GM19099 (cell line): ENCODE results near the gene ADARB1.

Source experiments
- POLR2A ChIP-seq: IDR thresholded peaks from 3 replicates; pipeline ENCODE4 v1.6.1; 2011; ENCODE audit warnings: low read depth; ENCODE audit not compliant: insufficient read length; ENCODE audit errors: extremely low read depth

Gene ADARB1

DNA sequence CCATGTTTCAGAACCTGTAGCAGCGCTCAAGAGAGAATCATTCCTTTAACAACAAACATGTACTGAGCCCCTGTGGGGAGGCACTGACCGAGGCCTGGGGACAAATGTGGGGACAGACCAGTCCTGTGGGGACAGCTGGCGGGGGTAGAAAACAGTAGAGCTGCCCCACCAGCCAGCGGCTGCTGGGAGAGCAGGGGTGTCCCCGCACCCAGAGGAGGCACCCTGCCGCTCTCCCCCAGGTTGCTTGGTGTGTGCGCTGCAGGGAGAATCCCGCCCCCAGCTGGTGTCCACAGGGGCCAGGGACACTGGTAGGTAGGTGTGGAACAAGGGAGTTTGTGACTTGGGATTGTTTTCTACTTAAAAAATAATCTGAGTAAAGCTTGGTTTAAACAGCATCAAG is 62.1 kb downstream of the ADARB1 start:
- TF ChIP-seq POLR2A = no peak

DNA sequence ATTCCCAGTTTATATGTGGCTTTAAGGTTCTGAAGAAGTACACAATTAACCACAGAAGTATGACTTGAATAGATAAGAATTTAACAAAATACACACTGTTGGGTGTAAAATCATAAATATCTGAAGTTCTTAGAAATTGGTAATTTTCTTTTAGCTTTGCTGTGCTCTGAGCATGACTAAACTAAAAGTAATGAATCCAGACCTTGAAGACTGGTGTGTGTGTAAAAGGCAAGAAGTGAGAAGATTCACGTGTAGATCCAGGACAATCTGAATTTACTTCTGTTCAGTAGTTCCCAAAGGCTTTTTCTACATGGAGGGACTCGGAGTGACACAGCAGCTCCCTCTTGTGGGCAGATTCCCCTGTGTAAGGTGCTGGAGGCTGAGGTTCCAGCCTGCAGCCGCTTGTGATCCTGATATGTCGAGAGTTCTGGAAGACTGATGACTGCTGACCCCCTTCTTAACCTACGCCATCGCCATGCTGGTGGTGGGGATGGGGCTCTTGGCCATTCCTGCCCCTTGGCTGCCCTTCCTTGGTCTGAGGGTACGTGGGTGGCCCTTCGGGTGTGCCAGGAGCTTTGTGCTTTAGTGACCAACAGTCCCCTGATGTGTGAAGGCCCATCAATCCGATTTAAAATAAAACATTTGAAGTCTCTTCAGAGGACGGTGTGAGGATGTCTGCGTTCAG is 62.7 kb downstream of the ADARB1 start:
- TF ChIP-seq POLR2A = no peak

- TF ChIP-seq POLR2A = no peak
Observed at GRCh38 chr21:45137612-45137937, 63.2 kb downstream of the ADARB1 start.

GRCh38 chr21:45138199-45139002 is 64.0 kb downstream of the ADARB1 start:
- no peak for TF ChIP-seq POLR2A

- TF ChIP-seq POLR2A = no peak
Observed at GRCh38 chr21:45139473-45139872, 65.1 kb downstream of the ADARB1 start.

GRCh38 chr21:45140346-45140940 is 66.1 kb downstream of the ADARB1 start:
- TF ChIP-seq POLR2A = no peak

DNA sequence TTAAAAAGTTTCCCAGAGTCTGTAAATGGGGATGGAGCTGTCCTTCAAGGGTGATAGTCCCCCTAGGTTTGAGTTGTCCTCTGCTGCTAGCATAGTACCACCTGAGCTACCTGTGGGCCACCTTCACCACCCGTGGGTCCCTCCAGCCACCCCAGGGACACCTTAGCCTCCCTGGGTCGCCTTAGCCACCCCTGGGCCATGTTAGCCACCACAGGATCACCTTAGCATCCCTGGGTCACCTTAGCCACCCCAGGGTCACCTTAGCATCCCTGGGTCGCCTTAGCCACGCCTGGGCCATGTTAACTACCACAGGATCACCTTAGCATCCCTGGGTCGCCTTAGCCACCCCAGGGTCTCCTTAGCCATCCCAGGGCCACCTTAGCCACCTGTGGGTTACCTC is 67.1 kb downstream of the ADARB1 start:
- TF ChIP-seq POLR2A = no peak

- no peak for TF ChIP-seq POLR2A
Observed at GRCh38 chr21:45142469-45143308, 68.3 kb downstream of the ADARB1 start.

GRCh38 chr21:45143855-45144254 is 69.5 kb downstream of the ADARB1 start:
- no peak for TF ChIP-seq POLR2A

- no peak for TF ChIP-seq POLR2A
Observed at GRCh38 chr21:45145146-45145545, 70.8 kb downstream of the ADARB1 start.

- TF ChIP-seq POLR2A = no peak
Observed at GRCh38 chr21:45146306-45146705, 71.9 kb downstream of the ADARB1 start.

DNA sequence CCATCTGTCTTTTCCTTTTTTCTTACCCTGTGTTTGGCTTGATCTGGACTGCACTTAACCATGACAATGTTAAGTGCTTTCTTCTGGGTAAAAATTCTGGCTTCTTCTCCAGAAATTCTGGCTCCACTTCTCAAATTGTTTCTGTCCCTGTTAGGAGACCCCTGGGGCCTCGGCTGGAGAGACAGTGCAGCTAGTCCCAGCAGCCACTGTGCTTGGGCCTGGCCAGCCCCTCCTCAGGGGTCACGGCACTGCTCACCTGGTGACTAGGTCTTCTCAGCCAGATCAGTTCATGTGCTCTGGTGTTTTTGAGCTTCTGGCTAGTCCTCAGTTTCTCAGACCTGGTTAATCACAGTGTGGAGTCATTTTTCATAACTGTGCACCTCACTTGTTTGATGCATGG is 72.4 kb downstream of the ADARB1 start:
- TF ChIP-seq POLR2A = no peak

GRCh38 chr21:45147473-45148315 is 73.3 kb downstream of the ADARB1 start:
- TF ChIP-seq POLR2A = no peak

DNA sequence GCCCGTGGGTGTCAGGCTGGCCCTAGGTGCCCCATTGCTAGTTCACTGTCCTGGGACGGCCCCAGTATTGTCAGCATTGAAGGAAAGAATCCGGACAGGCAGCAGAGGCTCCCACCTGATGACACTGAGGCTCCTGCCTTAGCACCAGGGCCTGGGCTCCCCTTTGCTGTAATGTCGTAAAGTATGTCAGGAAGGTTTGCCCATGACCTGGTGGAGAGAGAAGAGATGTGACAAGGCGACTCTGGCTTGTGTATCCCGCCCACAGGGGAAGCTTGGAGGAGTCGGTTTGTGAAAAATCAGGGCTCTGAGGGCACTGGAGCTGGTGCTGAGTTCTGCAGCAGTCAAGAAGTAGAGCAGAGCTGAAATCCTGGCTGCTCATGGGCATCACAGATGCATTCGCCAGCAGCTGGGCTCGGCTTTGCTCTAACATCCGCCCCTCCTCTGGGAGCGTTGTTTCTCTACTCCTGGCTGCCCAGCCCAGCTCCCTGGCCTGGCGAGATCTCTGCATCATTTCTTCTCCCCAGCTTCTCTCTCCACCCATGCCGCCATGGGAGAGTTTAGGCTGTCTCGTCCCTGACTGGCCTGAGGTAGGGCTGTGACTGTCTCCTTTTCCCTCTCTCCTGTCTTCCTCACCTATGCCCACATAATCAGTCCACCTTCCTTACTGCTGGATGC is 74.1 kb downstream of the ADARB1 start:
- TF ChIP-seq POLR2A = no peak
